A549 (cell line): ENCODE data around the gene PPTC7.

ENCODE experiments used
- EHMT2 ChIP-seq: fragments of 200-600 bp; sonication (generic); IDR thresholded peaks from 2 replicates; pipeline ENCODE4 v1.6.1; 2016; ENCODE audit warnings: antibody characterized with exemption, low read depth, mild to moderate bottlenecking, moderate library complexity
- FOXS1 ChIP-seq: fragments of 250-450 bp; sonication (Bioruptor Pico); IDR thresholded peaks from 2 replicates; pipeline ENCODE4 v1.5.0; 2020; ENCODE audit warnings: mild to moderate bottlenecking, moderate library complexity
- RCOR1 ChIP-seq: fragments of 150-350 bp; IDR thresholded peaks from 2 replicates; pipeline ENCODE4 v1.6.1; 2014; ENCODE audit warnings: antibody characterized with exemption, low read length, low read depth
- ZNF302 ChIP-seq: fragments of 250-450 bp; sonication (Bioruptor Pico); IDR thresholded peaks from 2 replicates; pipeline ENCODE4 v1.9.0; 2021; ENCODE audit warnings: inconsistent platforms, mild to moderate bottlenecking, moderate library complexity
- TF ChIP-seq, protein P1 (sequence below): fragments of >200 bp; sonication (Bioruptor Twin); formaldehyde crosslinking; IDR thresholded peaks from 3 replicates; pipeline ENCODE4 v1.5.1; 2016
- TF ChIP-seq, protein P2 (sequence below): IDR thresholded peaks from 2 replicates; pipeline ENCODE4 v1.6.1; 2012
- TF ChIP-seq, protein P3 (sequence below): fragments of 150-350 bp; IDR thresholded peaks from 2 replicates; pipeline ENCODE4 v1.6.1; 2014; ENCODE audit warnings: low read depth, mild to moderate bottlenecking, low read length

DNA sequence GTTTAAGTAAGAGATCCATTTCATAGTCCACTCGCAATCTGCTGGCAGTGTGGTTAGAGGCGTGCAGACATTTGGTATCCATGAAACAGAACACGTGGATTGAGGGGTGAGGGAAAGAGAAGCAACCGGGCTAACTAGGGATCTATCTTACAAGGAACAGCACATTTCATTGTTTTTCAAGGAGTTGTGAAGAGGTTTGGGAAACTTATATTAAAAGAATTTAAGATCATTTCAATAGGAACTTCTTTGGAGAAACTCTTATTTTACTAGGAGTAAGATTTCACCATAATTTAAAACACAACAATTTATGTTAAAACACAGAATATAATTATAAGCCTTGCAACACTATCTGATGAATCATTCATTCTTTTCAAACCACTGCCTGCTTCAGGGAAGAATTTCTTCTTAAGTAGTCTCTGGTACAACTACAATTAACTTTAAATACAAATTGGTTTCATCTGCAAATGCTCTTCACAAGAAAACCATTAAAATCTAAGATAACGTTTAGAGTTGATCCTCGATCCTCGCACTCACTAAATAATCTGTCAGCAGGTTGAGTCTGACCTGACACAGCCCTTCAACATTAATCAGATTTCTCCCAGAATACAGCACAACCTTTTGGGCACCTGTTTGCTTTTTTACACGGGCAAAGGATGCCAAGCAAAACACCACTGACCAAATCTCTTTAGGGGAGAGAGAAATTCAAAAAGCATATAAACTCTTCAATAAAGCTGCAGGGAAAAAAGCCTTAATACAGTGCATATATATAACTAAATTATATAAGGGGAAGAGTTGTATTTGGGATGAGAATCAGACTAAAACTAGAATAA, 27.3 kb downstream of the PPTC7 start:
- TF ChIP-seq, protein P1, sequence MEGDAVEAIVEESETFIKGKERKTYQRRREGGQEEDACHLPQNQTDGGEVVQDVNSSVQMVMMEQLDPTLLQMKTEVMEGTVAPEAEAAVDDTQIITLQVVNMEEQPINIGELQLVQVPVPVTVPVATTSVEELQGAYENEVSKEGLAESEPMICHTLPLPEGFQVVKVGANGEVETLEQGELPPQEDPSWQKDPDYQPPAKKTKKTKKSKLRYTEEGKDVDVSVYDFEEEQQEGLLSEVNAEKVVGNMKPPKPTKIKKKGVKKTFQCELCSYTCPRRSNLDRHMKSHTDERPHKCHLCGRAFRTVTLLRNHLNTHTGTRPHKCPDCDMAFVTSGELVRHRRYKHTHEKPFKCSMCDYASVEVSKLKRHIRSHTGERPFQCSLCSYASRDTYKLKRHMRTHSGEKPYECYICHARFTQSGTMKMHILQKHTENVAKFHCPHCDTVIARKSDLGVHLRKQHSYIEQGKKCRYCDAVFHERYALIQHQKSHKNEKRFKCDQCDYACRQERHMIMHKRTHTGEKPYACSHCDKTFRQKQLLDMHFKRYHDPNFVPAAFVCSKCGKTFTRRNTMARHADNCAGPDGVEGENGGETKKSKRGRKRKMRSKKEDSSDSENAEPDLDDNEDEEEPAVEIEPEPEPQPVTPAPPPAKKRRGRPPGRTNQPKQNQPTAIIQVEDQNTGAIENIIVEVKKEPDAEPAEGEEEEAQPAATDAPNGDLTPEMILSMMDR: no peak
- TF ChIP-seq, protein P2, sequence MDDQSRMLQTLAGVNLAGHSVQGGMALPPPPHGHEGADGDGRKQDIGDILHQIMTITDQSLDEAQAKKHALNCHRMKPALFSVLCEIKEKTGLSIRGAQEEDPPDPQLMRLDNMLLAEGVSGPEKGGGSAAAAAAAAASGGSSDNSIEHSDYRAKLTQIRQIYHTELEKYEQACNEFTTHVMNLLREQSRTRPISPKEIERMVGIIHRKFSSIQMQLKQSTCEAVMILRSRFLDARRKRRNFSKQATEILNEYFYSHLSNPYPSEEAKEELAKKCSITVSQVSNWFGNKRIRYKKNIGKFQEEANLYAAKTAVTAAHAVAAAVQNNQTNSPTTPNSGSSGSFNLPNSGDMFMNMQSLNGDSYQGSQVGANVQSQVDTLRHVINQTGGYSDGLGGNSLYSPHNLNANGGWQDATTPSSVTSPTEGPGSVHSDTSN: no peak
- TF ChIP-seq RCOR1: no peak
- TF ChIP-seq FOXS1 (CRISPR knock-in tag): no peak
- TF ChIP-seq, protein P3, sequence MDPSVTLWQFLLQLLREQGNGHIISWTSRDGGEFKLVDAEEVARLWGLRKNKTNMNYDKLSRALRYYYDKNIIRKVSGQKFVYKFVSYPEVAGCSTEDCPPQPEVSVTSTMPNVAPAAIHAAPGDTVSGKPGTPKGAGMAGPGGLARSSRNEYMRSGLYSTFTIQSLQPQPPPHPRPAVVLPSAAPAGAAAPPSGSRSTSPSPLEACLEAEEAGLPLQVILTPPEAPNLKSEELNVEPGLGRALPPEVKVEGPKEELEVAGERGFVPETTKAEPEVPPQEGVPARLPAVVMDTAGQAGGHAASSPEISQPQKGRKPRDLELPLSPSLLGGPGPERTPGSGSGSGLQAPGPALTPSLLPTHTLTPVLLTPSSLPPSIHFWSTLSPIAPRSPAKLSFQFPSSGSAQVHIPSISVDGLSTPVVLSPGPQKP: no peak
- no peak for TF ChIP-seq ZNF302 (CRISPR knock-in tag)
- TF ChIP-seq EHMT2: no peak
